Neuronal stem cell (in vitro differentiated cells): ENCODE measurements around the gene CLDN18.

Experiments
- DNase-seq: peaks from one replicate; pipeline ENCODE4 v3.0.0-alpha.2; 2013; ENCODE audit warnings: low spot score
- H2AFZ ChIP-seq: one replicate; pipeline ENCODE4 v1.6.1; 2013; ENCODE audit warnings: mild to moderate bottlenecking, low read length, inconsistent platforms
- H2AK5ac ChIP-seq: 2 replicates; pipeline ENCODE4 v1.6.1; 2013; ENCODE audit warnings: low read depth, mild to moderate bottlenecking, inconsistent platforms, low read length, moderate library complexity, mixed read lengths
- H2BK120ac ChIP-seq: 2 replicates; pipeline ENCODE4 v1.6.1; 2013; ENCODE audit warnings: low read depth, mild to moderate bottlenecking, inconsistent platforms, low read length, moderate library complexity, mixed read lengths
- H2BK12ac ChIP-seq: one replicate; pipeline ENCODE4 v1.6.1; 2013; ENCODE audit warnings: low read length, inconsistent platforms
- H2BK15ac ChIP-seq: 2 replicates; pipeline ENCODE4 v1.6.1; 2013; ENCODE audit warnings: mild to moderate bottlenecking, low read length, inconsistent platforms, mixed read lengths
- H2BK5ac ChIP-seq: one replicate; pipeline ENCODE4 v1.6.1; 2013; ENCODE audit warnings: inconsistent platforms, mild to moderate bottlenecking, low read length, moderate library complexity
- H3K14ac ChIP-seq: one replicate; pipeline ENCODE4 v1.6.1; 2013; ENCODE audit warnings: low read length, inconsistent platforms
- H3K18ac ChIP-seq: 2 replicates; pipeline ENCODE4 v1.6.1; 2013; ENCODE audit warnings: low read length, inconsistent platforms
- H3K23ac ChIP-seq: 2 replicates; pipeline ENCODE4 v1.6.1; 2013; ENCODE audit warnings: low read depth, mild to moderate bottlenecking, mixed read lengths, low read length, inconsistent platforms; ENCODE audit not compliant: poor library complexity
- H3K27ac ChIP-seq: replicated peaks from 3 replicates; pipeline ENCODE4 v1.5.1; 2013; ENCODE audit warnings: low read length, inconsistent platforms
- H3K27me3 ChIP-seq, 3 experiments: 2 replicates each; pipeline ENCODE4 v1.6.1; 2013; ENCODE audit warnings: low read length in 3 of 3, mild to moderate bottlenecking in 2 of 3, inconsistent platforms in 1 of 3, low read depth in 1 of 3, mixed read lengths in 1 of 3, moderate library complexity in 1 of 3; ENCODE audit not compliant: control insufficient read depth in 3 of 3, insufficient read depth in 3 of 3
- H3K36me3 ChIP-seq, 2 donors: replicated peaks in 1 of 2; 2 replicates each; pipeline ENCODE4 v1.6.1; 2013; ENCODE audit warnings: low read length in 2 of 2; ENCODE audit not compliant: control insufficient read depth in 2 of 2, insufficient read depth in 2 of 2
- H3K4ac ChIP-seq: 2 replicates; pipeline ENCODE4 v1.6.1; 2013; ENCODE audit warnings: inconsistent platforms, mild to moderate bottlenecking, low read length, moderate library complexity
- H3K4me1 ChIP-seq, 2 donors: 1 replicate in 1 of 2; 2 replicates in 1 of 2; pipeline ENCODE4 v1.6.1; 2013; ENCODE audit warnings: low read length in 2 of 2, low read depth in 1 of 2; ENCODE audit not compliant: control insufficient read depth in 2 of 2, insufficient read depth in 1 of 2
- H3K4me2 ChIP-seq: one replicate; pipeline ENCODE4 v1.6.1; 2013; ENCODE audit warnings: mild to moderate bottlenecking, low read length, inconsistent platforms; ENCODE audit not compliant: insufficient read depth, poor library complexity, severe bottlenecking
- H3K4me3 ChIP-seq, 2 donors: 2 replicates each; pipeline ENCODE4 v1.5.1; 2013; ENCODE audit warnings: low read length in 2 of 2, mild to moderate bottlenecking in 2 of 2, inconsistent platforms in 1 of 2, moderate library complexity in 1 of 2
- H3K79me1 ChIP-seq: one replicate; pipeline ENCODE4 v1.6.1; 2013; ENCODE audit warnings: low read depth, mild to moderate bottlenecking, inconsistent platforms, low read length, moderate library complexity
- H3K9ac ChIP-seq: one replicate; pipeline ENCODE4 v1.6.1; 2013; ENCODE audit warnings: mild to moderate bottlenecking, low read depth, low read length, inconsistent platforms; ENCODE audit not compliant: poor library complexity
- H3K9me3 ChIP-seq, 2 donors: replicated peaks in 1 of 2; 2 replicates each; pipeline versions ENCODE3 to v1.6.1; 2013; ENCODE audit warnings: low read length in 2 of 2, mild to moderate bottlenecking in 2 of 2, inconsistent platforms in 1 of 2, low read depth in 1 of 2, mixed read lengths in 1 of 2, moderate library complexity in 1 of 2; ENCODE audit not compliant: control insufficient read depth in 2 of 2, insufficient read depth in 1 of 2
- H4K8ac ChIP-seq: one replicate; pipeline ENCODE4 v1.6.1; 2013; ENCODE audit warnings: low read depth, mild to moderate bottlenecking, inconsistent platforms, low read length, moderate library complexity
- H4K91ac ChIP-seq: one replicate; pipeline ENCODE4 v1.6.1; 2013; ENCODE audit warnings: low read length, low read depth, mild to moderate bottlenecking, inconsistent platforms; ENCODE audit not compliant: poor library complexity
- WGBS, 2 donors: extraction: QIAGEN DNeasy Blood & Tissue Kit; methylation state at CpG; one replicate each; pipeline ENCODE4 v1.1.7; 2013; ENCODE audit warnings: missing lambda C conversion rate in 2 of 2, mixed read lengths in 1 of 2; ENCODE audit not compliant: insufficient read length in 2 of 2, insufficient replicate concordance in 1 of 2; ENCODE audit errors: extremely low coverage in 2 of 2; 5-methylcytosine and 5-hydroxymethylcytosine counted together

The CLDN18 gene

GRCh38 chr3:138063416-138063815 is 53.5 kb downstream of the CLDN18 start:
- H3K79me1 ChIP-seq, result no peaks in the 10 kb centered on the region
- no peak overlapping the region for H3K14ac ChIP-seq
- H3K4ac ChIP-seq, result no peak overlapping the region
- H2BK12ac ChIP-seq, result no peak overlapping the region
- no peak overlapping the region for H3K4me2 ChIP-seq
- H2BK120ac ChIP-seq, result no peak overlapping the region
- peaks cover 39 to 82% of the 10 kb centered on the region in 2 donors for H3K36me3 ChIP-seq
- H4K91ac ChIP-seq, result no peak overlapping the region
- DNase-seq, result no peak
- H2BK15ac ChIP-seq, result no peak overlapping the region
- H2AFZ ChIP-seq, result no peak overlapping the region
- no peak overlapping the region for H3K4me3 ChIP-seq
- H3K9me3 ChIP-seq, result peaks cover 0 to 2% of the 10 kb centered on the region in 2 donors
- H3K4me1 ChIP-seq, result no peaks in the 10 kb centered on the region
- no peak overlapping the region for H3K27ac ChIP-seq
- no peak overlapping the region for H4K8ac ChIP-seq
- no peak overlapping the region for H2AK5ac ChIP-seq
- no CpG with 5 or more reads among the region's 4 CpGs for WGBS, 2 donors
- H3K23ac ChIP-seq, result no peak overlapping the region
- no peak overlapping the region for H3K9ac ChIP-seq
- no peaks in the 10 kb centered on the region for H3K27me3 ChIP-seq
- no peak overlapping the region for H3K18ac ChIP-seq
- no peak overlapping the region for H2BK5ac ChIP-seq

GRCh38 chr3:138065949-138066348 is 56.0 kb downstream of the CLDN18 start:
- H3K23ac ChIP-seq, result no peak overlapping the region

GRCh38 chr3:138066383-138066782 is 56.4 kb downstream of the CLDN18 start:
- Histone ChIP-seq H3K4me3 (no peak overlapping the region), H4K8ac (no peak overlapping the region), H3K36me3 (peaks cover 41 to 86% of the 10 kb centered on the region in 2 donors), H2AFZ (no peak overlapping the region), H3K79me1 (no peaks in the 10 kb centered on the region), H3K14ac (no peak overlapping the region), H3K4me2 (no peak overlapping the region), H3K4ac (no peak overlapping the region), H3K9me3 (peaks cover 0 to 2% of the 10 kb centered on the region in 2 donors), H2BK120ac (no peak overlapping the region), H3K9ac (no peak overlapping the region), H4K91ac (no peak overlapping the region), H3K27ac (no peak overlapping the region), H2BK5ac (no peak overlapping the region), H3K18ac (no peak overlapping the region), H2AK5ac (no peak overlapping the region), H2BK12ac (no peak overlapping the region), H3K4me1 (peaks cover 5 to 15% of the 10 kb centered on the region in 2 donors), H3K23ac (no peak overlapping the region), H2BK15ac (no peak overlapping the region), H3K27me3 (no peaks in the 10 kb centered on the region)
- DNase-seq, result no peak
- no CpG with 5 or more reads among the region's 8 CpGs for WGBS, 2 donors

More at GRCh38 chr3:138065949-138066348, 56.0 kb downstream of the CLDN18 start:
- H4K91ac ChIP-seq, result no peak overlapping the region
- H3K4me3 ChIP-seq, result no peak overlapping the region
- H3K9me3 ChIP-seq, result peaks cover 0 to 2% of the 10 kb centered on the region in 2 donors
- H3K27me3 ChIP-seq, result no peaks in the 10 kb centered on the region
- H4K8ac ChIP-seq, result no peak overlapping the region
- H3K4me2 ChIP-seq, result no peak overlapping the region
- DNase-seq, result no peak
- H3K79me1 ChIP-seq, result no peaks in the 10 kb centered on the region
- no peak overlapping the region for H3K14ac ChIP-seq
- H3K4ac ChIP-seq, result no peak overlapping the region
- no peak overlapping the region for H2BK120ac ChIP-seq
- no peak overlapping the region for H2BK5ac ChIP-seq
- H2BK12ac ChIP-seq, result no peak overlapping the region
- no peak overlapping the region for H3K9ac ChIP-seq
- no peak overlapping the region for H2BK15ac ChIP-seq
- WGBS, 2 donors, result no CpG with 5 or more reads among the region's 2 CpGs
- no peak overlapping the region for H3K27ac ChIP-seq
- H2AFZ ChIP-seq, result no peak overlapping the region
- peaks cover 39 to 86% of the 10 kb centered on the region in 2 donors for H3K36me3 ChIP-seq
- H3K18ac ChIP-seq, result no peak overlapping the region
- H2AK5ac ChIP-seq, result no peak overlapping the region
- peaks cover 5 to 15% of the 10 kb centered on the region in 2 donors for H3K4me1 ChIP-seq

GRCh38 chr3:138066972-138067371 is 57.0 kb downstream of the CLDN18 start:
- Histone ChIP-seq H3K18ac (no peak overlapping the region), H3K79me1 (no peaks in the 10 kb centered on the region), H3K4me3 (no peak overlapping the region), H3K4me2 (no peak overlapping the region), H3K27ac (no peak overlapping the region), H3K23ac (no peak overlapping the region), H4K91ac (no peak overlapping the region), H4K8ac (no peak overlapping the region), H2BK5ac (no peak overlapping the region), H2BK12ac (no peak overlapping the region), H2AK5ac (no peak overlapping the region), H2AFZ (no peak overlapping the region), H3K14ac (no peak overlapping the region), H3K9ac (no peak overlapping the region), H3K36me3 (peaks cover 41 to 86% of the 10 kb centered on the region in 2 donors), H3K27me3 (no peaks in the 10 kb centered on the region), H2BK15ac (no peak overlapping the region), H3K9me3 (no peaks in the 10 kb centered on the region), H3K4ac (no peak overlapping the region), H3K4me1 (peaks cover 5 to 15% of the 10 kb centered on the region in 2 donors), H2BK120ac (no peak overlapping the region)
- WGBS, 2 donors, result no CpG with 5 or more reads among the region's 3 CpGs
- no peak for DNase-seq
